HG03442 (cell line): Measurements from ENCODE around the gene CDH24.
"Not testable (repeated sequence)": the region's sequence is repeated elsewhere in the genome, so short reads cannot be mapped to it uniquely, and the experiment has no call there.

Experiments
- ATAC-seq: cut with Tn5 transposase; IDR thresholded peaks from one replicate; pipeline ENCODE4 v1.9.1; 2021; ENCODE audit warnings: mild to moderate bottlenecking, moderate library complexity; ENCODE audit not compliant: unreplicated experiment

CDH24 gene

DNA sequence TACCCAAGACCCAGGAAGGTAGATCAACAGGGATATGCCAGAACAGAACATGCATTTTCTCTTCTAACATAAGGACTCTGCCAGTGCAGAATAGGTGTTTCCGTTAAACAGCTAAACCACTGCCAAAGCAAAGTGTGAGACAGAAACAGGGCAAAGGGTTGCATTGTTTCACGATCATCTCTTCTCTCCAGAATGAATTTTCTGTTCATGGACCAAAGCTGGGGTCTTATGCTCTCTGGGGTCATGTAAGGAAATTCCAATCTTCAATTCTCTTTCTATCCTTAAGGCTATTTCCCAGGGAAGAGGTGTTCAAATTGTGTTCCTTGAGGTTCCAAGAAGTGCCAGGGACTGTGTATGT is 33.5 kb downstream of the CDH24 start:
- ATAC-seq, result no peak

DNA sequence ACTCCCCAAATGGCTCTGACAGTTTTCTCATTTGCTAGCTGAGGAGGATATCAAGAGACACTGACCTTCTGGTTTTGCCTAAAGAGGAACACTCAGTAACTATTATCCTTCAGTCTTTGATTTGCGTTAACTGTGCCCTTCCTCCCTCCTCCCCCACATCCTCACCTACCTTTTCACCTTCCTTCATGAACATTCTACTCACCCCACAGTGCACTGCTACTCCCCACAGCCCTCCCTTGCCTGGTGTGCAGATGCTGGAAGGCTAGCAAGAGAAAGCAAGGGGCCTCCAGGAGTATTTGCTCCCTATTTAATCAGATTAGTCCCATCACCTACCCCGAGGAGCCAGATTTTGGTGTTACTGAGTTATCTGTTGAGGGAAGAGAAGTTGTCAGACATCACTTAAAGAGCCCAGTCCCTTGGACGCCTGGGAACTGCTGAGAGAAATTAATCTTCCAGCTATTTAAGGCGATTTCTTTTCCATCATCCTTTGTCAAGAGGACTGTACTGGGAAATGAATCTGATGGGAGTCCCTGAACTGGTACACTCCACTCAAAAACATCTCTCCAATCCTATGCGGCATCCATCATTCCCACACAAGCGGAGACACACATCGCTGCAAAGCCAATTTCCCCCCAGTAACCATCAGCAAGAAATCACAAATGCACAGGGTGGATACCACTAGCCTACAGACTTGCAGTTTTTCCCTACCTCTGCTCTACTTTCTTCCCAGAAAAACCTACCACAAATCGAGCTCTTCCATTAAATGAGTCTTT is 34.1 kb downstream of the CDH24 start:
- ATAC-seq, result no peak

DNA sequence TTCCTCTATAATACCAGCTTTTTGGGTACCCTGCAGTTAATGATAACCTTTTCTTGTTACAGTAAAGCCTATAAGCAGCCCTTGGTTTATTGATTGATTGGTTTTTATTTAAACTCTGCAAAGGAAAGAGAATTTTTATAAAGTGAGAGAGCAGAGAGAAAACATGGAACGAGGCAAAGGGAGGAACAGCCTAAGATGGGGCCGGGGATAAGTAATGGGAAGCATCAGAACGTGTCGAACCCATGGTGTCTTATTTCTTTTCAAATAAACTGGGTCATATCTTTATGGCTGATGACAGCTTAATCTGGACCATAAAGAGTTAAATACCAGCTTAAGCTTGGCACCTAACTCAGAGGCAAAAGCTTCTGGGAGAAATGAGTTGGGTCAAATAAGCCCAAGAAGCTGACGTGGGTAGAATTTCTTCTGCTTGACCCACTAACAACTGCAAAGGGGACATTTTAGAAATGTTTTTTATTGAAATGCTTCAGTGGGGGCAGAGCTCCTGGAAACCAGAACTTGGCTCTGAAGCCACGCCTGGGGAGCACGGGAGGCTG is 35.4 kb downstream of the CDH24 start:
- ATAC-seq, result no peak

GRCh38 chr14:23021434-23021833 is 35.9 kb downstream of the CDH24 start:
- ATAC-seq, result no peak

DNA sequence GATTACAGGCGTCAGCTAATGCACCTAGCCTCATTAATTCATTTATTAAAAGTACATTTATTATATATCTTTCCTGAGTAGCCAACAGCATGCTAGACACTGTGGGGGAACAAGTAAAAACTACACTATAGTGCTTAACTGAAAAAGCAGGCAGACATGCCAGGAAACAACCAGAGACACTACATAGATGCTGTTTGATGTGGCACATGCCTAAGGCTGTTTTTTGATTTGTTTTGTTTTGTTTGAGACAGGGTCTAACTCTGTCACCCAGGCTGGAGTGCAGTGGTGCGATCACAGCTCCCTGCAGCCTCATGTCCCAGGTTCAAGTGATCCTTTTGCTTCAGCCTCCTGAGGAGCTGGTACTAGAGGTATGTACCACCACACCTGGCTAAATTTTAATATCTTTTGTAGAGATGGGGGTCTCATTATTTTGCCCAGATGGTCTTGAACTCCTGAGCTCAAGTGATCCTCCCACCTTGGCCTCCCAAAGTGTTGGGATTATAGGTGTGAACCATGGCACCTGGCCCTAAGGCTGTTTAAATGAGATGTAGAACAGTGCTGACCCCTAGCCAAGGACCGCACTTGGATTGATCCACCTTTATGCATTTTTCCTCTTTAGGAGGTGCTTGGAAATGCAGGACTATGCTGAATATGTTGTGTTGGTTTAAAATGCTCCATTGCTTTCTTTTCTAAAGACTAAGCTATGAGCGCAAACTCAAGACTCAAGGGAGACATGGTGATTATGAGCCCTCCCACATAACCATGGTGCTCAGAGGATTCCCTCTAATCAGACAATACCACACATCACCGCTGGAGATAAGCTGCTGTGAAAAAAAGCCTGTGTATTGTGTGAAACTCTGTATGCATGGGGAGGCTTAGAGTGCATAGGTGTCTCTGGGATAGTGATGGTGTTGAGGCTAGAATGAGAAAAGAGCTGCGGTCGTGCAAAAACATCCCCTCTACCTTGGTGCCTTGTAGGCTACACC is 36.9 kb downstream of the CDH24 start:
- ATAC-seq, result no peak

- ATAC-seq, result no peak
Observed at GRCh38 chr14:23018107-23018506, 39.2 kb downstream of the CDH24 start.

DNA sequence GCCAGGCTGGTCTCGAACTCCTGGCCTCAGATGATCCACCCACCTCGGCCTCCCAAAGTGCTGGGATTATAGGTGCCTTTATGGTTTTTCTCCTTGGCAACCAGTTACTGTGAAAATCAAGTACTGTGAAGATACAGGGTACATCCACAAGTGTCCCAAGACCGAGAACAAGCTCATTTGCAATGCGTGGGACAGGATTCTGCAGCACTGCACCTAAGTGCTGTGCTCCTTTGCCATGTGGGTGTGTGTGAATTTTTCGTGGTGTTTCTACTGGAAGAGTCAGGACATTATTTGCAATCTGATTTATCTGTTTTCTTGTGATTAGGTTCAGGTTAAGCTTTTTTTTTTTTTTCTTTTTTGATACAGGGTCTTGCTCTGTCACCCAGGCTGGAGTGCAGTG is 40.2 kb downstream of the CDH24 start:
- no peak for ATAC-seq

DNA sequence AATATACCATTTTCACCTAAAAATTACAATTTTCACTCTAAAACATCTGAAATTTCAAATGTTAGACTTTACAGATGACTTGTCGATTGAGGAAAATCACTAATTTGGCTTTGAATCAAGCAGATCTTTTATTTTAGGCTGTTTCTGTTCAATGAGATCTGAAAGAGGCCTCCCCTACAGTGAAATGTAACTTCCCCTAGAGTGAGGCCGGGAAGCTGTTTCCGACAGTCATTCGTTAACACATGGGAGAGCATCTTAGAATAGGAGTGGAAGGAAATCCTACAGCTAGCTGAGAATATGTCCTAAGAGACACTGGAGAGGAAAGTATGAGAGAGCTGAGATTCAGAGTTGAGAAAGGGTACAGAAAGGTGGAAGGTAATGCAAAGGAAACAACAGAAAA is 41.7 kb downstream of the CDH24 start:
- no peak for ATAC-seq

- ATAC-seq, result not testable (repeated sequence)
Observed at GRCh38 chr14:23013749-23014054, 43.6 kb downstream of the CDH24 start.

GRCh38 chr14:23013054-23013748 is 44.1 kb downstream of the CDH24 start:
- no peak for ATAC-seq

- no peak for ATAC-seq
Observed at GRCh38 chr14:23009939-23010726, 47.2 kb downstream of the CDH24 start, which contains the start of gene C14orf93. C14orf93 (minus strand) TSS chr14:23010143; CDS start chr14:22999023, 11,120 bp downstream.

DNA sequence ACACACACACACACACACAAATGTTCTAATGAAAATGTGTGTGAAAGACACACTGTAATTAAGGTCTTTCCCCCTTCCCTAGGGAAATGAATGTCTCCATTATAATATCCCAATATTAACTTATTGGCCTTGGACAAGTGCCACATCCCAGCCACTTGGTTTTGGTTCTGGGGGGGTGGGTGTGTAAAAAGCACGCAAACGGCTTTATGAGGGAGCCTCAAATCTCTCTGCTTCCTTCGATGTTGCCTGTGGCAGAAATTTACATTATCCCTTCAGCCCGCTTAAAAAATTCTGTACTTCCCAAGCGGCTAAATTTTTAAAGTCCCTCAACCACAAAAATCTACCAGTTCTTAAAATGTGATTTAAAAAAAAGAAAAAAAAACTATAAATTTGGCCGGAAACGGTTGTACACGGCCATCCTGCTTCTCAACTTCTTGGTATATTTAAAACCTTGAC is 47.8 kb downstream of the CDH24 start:
- no peak for ATAC-seq

DNA sequence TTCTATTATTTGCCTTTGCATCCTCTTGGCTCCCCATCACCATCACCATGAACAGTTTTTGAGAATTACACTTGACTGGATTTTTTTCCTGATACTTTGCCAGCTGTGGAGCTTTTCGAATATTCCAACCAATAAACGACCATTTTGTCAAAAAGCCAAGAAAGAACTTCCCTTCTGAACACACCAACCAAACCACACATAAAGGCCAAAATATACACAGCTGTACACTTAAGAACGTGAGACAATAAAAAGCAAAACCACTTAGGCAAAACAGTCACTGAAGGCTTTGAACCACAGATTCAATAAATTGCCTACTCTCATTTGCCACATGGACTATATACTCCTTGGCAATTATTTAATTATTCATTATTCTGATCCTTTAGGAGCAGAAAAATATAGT is 48.5 kb downstream of the CDH24 start:
- ATAC-seq, result no peak

DNA sequence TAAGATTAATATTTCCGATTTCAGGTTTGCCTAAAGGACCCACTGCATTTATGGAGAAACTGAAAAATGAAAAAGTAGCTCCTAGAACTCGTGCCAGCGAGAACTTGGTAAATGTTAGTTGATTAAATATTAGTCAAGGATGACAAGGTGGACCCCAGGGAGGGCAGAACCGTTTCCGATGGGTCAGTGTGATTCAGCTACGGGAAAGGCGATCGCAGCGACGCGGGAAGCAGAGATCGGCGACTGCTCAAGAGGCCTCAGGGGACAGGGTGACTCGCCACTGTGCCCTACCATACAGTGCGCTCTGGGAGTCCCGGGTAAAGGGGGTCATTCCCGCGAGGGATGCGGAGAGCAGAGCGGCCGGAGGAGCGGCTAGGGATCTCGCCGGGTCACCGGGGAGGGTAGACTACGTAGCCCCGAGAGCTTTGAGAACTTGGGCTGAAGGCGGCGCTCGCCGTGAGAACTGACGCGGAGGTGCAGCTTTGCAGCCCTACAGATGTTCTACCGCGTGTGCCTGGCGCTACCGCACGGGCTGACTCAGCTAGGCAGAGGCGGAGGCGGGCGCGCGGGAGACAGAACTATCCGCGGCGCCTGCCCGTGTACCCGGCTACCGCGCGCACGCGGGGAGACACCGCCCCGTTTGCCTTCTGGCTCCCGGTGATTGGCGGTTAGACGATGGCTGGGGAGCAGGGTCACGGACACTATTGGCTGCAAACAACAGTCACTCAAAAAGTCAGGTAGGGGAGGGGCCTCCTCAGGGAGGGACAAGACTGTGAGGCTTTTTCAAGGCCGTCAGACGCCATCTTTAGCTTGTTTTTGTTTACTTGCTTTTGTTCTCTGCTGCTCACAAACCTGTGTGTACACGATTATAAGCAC is 50.5 kb downstream of the CDH24 start:
- peak; percentile 93 for ATAC-seq

DNA sequence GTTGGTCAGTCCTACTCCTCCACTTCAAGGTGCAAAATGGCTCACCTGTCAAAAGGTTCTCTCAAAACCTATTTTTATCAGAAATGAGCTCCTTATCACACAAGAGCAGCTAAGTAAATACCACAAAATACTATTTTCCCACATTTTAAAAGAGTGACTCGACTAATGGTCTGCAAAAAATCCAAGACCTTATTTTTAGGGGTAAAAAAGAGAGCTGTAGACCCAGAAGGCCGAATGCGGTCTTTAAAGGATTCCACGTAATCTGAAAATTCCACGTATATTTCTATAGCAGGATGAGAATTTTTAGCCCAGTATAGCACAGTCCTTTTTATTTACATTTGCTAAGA is 51.2 kb downstream of the CDH24 start:
- ATAC-seq, result no peak

GRCh38 chr14:23005451-23006187 is 51.7 kb downstream of the CDH24 start:
- ATAC-seq, result no peak

DNA sequence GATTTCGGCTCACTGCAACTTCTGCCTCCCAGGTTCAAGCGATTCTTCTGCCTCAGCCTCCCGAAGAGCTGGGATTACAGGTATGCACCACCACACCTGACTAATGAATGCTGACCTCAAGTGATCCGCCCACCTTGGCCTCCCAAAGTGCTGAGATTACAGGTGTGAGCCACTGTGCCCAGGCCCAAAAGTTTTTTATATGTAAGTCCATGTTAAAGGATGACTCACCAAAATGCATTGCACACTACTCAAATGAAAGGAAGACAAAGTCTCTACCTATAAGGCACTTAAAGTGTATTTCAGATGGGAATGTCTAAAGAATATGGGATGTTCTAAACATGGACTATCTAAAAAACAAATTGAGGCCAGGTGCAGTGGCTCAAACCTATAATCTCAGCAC is 53.0 kb downstream of the CDH24 start:
- ATAC-seq, result not testable (repeated sequence)

GRCh38 chr14:23002592-23002991 is 54.7 kb downstream of the CDH24 start:
- no peak for ATAC-seq

DNA sequence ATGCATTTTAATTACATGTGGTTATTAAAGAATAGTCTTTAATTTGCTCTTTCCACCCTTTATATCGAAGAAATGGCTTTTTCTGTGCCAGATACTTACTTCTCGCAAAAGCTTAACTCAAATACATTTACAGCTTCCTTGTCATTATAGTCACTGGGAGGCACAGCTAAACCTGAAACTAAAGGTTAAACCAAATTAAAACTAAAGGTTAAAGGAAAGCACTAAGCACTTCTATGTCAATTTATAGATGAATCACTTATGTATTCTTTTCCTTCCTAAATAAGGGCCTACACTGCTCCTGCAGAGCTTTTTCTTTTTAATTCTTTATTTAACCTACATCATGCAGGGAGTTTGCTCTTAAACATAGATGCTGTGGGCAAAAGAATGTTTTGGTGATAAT is 56.5 kb downstream of the CDH24 start:
- ATAC-seq, result no peak
